ENCODE data around the gene TMEM14A. TPM values are rescaled to one million over a fixed set of nuclear protein-coding genes. Genes with fewer than 3 reads are reported as not detected.

TMEM14A gene
- total RNA-seq, 6 experiments from 2014 or later, result 20.7 to 41.2 (median 33.3) TPM

DNA sequence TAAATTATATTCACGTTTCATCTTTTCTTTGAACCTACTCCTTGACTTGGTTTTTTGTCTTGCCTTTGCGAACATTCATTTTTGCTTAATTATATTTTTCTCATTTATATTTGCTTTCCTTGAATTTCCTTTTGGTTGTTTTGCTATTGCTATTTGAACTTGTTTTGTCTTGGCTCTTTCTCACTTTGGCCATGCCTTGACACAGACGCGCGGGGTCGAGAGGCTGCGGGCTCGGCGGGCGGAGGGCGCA, 7.1 kb upstream of the TMEM14A start:
- no peaks in the 10 kb centered on the region for H3K27me3 ChIP-seq
- H3K4me1 ChIP-seq, result peaks cover 0 to 14% (median 5%) of the 10 kb centered on the region in 4 donors
- H3K36me3 ChIP-seq, result peaks cover 0 to 5% (median 0%) of the 10 kb centered on the region in 4 donors
- 0% methylated on average over 10 of the region's 11 CpGs for WGBS (ENCODE audit: insufficient coverage, low coverage, low lambda C conversion rate, missing lambda C conversion rate)
- H3K27ac ChIP-seq, result peak overlapping the region in 2 of 3 donors; percentile 9 to 50
- TF ChIP-seq POLR2A (IDR thresholded peaks at IDR 0.05), result no peak
- TF ChIP-seq, protein P1, sequence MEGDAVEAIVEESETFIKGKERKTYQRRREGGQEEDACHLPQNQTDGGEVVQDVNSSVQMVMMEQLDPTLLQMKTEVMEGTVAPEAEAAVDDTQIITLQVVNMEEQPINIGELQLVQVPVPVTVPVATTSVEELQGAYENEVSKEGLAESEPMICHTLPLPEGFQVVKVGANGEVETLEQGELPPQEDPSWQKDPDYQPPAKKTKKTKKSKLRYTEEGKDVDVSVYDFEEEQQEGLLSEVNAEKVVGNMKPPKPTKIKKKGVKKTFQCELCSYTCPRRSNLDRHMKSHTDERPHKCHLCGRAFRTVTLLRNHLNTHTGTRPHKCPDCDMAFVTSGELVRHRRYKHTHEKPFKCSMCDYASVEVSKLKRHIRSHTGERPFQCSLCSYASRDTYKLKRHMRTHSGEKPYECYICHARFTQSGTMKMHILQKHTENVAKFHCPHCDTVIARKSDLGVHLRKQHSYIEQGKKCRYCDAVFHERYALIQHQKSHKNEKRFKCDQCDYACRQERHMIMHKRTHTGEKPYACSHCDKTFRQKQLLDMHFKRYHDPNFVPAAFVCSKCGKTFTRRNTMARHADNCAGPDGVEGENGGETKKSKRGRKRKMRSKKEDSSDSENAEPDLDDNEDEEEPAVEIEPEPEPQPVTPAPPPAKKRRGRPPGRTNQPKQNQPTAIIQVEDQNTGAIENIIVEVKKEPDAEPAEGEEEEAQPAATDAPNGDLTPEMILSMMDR (IDR thresholded peaks at IDR 0.05), result no peak
- DNase-seq, result no peak
- intact Hi-C loops (cut with DNase I), result loop anchor here in 1 of 2 donors (5.0 kb wide), 1 partner anchor 247 kb away; no protein-coding TSS in a partner anchor
- H3K4me3 ChIP-seq, result peak overlapping the region; percentile 73 to 76 (median 75)
- H3K9me3 ChIP-seq, result no peaks in the 10 kb centered on the region
- ATAC-seq, result no peak

DNA sequence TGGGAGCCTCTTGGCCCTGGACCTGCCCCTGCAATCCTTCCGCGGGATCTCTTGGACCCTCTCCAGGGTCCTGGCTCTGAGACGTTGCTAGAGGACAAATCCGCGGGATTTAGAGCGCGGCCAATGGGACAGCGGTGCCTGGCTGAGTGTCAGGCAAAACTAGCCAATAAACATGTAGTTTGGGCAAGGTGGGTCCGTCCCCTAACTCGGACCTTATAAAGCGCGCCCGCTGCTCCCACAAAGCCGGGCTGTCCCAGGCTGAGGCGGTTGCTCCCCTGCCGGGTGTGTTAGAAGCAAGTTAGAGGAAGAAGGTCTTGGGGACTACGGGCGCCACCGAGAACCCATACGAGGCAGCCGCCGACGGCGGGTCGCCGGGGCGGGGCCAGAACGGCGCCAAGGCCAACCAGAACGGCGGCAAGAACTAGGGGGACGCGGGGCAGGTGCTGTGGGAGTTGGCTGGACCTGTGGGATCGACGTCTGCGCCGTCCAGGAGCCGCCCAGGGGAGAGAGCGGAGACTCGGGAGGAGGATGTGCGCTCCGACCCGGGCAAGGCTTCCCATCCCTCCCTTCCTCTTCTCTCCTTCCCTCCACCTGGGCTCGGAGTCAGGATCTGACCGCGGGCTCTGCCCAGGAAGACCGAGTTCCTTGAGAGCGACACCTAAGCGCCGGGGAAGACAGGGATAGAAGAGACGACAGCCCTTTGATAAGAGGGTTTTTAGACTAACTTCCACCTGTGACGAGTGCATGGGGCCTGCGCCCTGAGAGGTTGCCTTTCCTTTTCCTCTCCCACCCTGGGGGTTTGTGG, 6.5 kb upstream of the TMEM14A start:
- peaks cover 0 to 5% (median 0%) of the 10 kb centered on the region in 4 donors for H3K36me3 ChIP-seq
- DNase-seq (peak; percentile 92 to 95 (median 92)), ATAC-seq (peak; percentile 92 to 97 (median 94))
- peaks cover 0 to 16% (median 5%) of the 10 kb centered on the region in 4 donors for H3K4me1 ChIP-seq
- peak overlapping the region; percentile 73 to 76 (median 75) for H3K4me3 ChIP-seq
- under 1% methylated on average over 21 of the region's 53 CpGs for WGBS (ENCODE audit: insufficient coverage, low coverage, low lambda C conversion rate, missing lambda C conversion rate)
- H3K27ac ChIP-seq, result peak overlapping the region; percentile 50 to 64 (median 63)
- no peaks in the 10 kb centered on the region for H3K9me3 ChIP-seq
- TF ChIP-seq, protein P1 (IDR thresholded peaks at IDR 0.05), result no peak
- TF ChIP-seq POLR2A (IDR thresholded peaks at IDR 0.05), result peak; percentile 98
- no peaks in the 10 kb centered on the region for H3K27me3 ChIP-seq
- intact Hi-C loops (cut with DNase I), result loop anchor here in 1 of 2 donors (5.0 kb wide), 1 partner anchor 247 kb away; no protein-coding TSS in a partner anchor

DNA sequence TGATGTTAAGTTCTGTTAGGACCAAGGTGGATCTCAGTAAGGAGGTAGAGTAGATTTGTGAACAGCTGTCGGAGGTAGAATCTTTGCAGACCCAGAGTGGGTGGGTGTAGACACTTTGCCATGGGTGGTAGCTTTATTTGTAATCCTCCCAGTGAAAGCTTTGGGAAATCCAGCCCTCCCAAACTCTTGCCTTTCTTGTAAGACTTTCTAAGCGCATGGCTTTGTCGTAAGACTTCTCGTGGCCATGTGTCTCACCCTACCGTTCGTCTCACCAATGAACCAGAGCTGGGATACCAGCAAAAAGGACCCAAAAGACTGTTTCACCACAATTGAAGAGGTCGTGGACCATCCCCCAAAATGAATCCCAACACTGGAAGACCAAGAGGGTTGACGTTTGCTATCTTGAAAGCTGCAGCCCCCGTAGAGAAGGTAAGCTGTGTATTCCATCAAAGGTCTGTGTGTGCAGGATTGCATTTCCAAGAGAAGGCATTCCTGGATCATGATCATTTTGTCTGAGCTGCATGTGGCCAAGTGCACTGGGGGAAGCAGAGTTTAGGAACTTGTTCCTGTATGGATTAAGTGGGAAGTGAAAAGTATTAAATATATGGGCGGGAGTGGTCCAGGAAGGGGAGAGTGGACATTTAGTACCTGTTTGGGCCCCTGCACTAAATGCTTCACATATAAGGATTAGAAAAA, 5.8 kb upstream of the TMEM14A start:
- intact Hi-C loops (cut with DNase I), result loop anchor here (5.0 kb wide), 1 partner anchor 248 kb away; no protein-coding TSS in a partner anchor
- DNase-seq, result no peak
- ATAC-seq, result no peak
- TF ChIP-seq, protein P1 (IDR thresholded peaks at IDR 0.05), result no peak
- TF ChIP-seq POLR2A (IDR thresholded peaks at IDR 0.05), result no peak
- no peaks in the 10 kb centered on the region for H3K9me3 ChIP-seq
- peak overlapping the region; percentile 73 to 76 (median 75) for H3K4me3 ChIP-seq
- H3K27me3 ChIP-seq, result no peaks in the 10 kb centered on the region
- WGBS (ENCODE audit: insufficient coverage, low coverage, low lambda C conversion rate, missing lambda C conversion rate), result 30% methylated on average over 8 of the region's 10 CpGs
- H3K36me3 ChIP-seq, result peaks cover 0 to 5% (median 0%) of the 10 kb centered on the region in 4 donors
- peaks cover 0 to 23% (median 7%) of the 10 kb centered on the region in 4 donors for H3K4me1 ChIP-seq
- peak overlapping the region in 2 of 3 donors; percentile 50 to 63 for H3K27ac ChIP-seq

DNA sequence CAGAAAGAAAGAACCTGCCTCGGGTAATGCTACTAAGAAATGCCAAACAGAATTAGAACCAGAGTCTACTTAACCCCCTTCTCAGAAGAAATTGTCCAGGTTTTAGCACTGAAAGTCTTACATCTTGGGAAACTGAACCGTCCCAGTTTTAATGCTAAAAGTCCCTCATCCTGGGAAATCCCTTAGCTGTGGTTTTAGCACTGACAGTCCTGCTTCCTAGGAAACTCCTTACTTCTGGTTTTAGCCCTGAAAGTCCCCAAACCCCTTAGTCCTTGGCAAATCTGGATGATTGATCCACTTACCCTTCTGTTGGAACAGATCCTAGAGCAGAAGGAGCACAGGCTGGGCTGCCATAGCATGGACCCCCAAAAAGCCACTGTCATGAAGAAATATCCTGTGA, 4.8 kb upstream of the TMEM14A start:
- Histone ChIP-seq H3K4me1 (peaks cover 0 to 30% (median 10%) of the 10 kb centered on the region in 4 donors), H3K4me3 (peak overlapping the region in 2 of 3 donors; percentile 75 to 76), H3K9me3 (no peaks in the 10 kb centered on the region), H3K36me3 (peaks cover 0 to 5% (median 0%) of the 10 kb centered on the region in 4 donors), H3K27me3 (no peaks in the 10 kb centered on the region), H3K27ac (peak overlapping the region in 2 of 3 donors; percentile 28 to 50)
- WGBS (ENCODE audit: insufficient coverage, low coverage, low lambda C conversion rate, missing lambda C conversion rate), result 21% methylated on average over 2 of the region's 2 CpGs
- intact Hi-C loops (cut with DNase I), result loop anchor here in 1 of 2 donors (5.0 kb wide), 1 partner anchor 249 kb away; no protein-coding TSS in a partner anchor
- ATAC-seq, result no peak
- DNase-seq, result no peak
- TF ChIP-seq, protein P1 (IDR thresholded peaks at IDR 0.05), result no peak
- no peak for TF ChIP-seq POLR2A (IDR thresholded peaks at IDR 0.05)

Measured in right lobe of liver (tissue), 6 donors.